Fibroblast of skin of left quadriceps (primary cell): Measurements from ENCODE around the gene PHLPP1.

Experiments
- DNase-seq, 2 experiments: peaks; one replicate each; pipeline ENCODE4 v3.0.0-alpha.2; 2013; ENCODE audit warnings: low read depth in 2 of 2

PHLPP1 gene

DNA sequence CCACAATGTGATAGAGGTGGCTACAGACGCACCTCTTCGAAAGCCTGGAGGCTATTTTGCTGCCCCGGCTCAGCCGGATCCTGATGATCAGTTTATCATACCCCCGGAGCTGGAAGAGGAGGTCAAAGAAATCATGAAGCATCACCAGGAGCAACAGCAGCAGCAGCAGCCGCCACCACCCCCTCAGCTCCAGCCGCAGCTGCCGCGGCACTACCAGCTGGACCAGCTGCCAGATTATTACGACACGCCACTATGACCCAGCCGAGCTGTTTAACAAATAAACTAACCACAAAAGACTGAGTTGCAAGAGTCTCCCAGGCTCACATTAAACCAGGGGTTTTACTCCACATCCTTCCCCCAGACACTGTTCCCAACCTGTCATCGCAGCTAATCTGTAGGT, 263.8 kb downstream of the PHLPP1 start:
- DNase-seq = peak; percentile 20 to 27

DNA sequence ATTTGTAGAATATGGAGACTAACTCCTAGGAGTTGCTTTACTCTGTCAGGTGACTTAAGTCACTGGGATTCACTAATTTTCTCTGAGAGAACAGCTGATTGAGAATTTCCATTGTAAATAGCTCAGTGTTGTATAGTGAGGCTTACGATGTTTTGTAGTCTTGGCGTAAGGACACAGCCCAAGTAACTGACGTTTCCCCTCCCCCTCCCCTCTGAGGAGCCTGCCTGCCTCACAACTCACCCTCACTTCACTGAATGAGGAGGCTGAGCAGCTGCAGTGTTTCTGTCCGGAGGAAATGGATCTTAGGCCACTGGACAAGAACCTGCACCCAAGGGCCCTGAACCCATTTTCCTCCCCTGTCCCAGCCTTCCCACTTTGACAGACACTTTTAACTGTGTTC, 264.6 kb downstream of the PHLPP1 start:
- DNase-seq = no peak

DNA sequence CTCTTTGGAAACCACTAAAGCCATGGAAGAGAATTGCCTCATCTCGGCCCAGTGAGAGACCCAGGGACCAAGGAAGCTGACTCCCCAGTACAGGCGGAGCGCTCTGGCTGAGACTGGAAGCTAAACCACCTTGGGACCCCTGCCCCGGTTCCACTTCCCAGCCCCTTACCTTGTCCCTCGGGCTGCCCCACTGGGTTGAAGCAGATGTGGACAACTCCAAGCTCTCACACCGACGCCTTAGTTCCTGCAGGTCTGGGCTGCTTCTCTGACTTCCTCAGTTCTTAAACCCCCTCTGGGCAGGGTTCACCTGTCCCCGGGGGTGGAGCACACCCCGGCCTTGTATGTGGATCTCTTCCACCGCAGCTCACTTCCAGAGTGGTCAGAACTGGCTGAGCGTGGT, 266.2 kb downstream of the PHLPP1 start:
- no peak for DNase-seq

DNA sequence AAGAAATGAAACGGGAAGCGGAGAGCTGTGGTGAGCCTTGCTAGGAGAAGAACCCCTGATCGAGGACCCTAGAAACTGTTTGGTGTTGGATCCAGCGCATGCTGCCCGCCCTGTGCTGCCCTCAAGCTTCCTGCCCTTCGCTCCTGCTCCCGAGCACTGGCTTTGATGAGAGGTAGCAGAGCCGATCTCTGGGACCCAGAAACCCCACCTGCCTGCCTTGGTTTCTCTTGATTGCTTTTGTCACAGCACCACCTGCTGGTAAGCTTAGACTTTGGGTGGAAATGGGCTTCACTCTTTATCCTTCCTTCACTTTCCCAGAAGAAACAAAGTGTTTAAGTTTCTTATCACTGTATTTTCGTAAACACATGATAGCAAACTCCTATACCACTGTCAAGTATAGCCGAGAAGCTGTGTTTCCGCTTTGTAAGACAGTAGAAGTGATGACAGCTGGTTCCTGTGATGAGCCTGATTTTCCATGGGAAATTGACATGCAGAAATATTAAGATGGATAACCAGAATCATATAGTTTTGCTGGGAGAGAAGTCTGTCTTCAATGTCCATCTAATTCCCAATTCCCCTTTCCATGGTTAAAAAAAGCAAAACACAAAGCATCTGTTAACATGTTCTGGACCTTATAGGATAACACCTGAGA, 267.4 kb downstream of the PHLPP1 start:
- peak; percentile 19 to 26 for DNase-seq

DNA sequence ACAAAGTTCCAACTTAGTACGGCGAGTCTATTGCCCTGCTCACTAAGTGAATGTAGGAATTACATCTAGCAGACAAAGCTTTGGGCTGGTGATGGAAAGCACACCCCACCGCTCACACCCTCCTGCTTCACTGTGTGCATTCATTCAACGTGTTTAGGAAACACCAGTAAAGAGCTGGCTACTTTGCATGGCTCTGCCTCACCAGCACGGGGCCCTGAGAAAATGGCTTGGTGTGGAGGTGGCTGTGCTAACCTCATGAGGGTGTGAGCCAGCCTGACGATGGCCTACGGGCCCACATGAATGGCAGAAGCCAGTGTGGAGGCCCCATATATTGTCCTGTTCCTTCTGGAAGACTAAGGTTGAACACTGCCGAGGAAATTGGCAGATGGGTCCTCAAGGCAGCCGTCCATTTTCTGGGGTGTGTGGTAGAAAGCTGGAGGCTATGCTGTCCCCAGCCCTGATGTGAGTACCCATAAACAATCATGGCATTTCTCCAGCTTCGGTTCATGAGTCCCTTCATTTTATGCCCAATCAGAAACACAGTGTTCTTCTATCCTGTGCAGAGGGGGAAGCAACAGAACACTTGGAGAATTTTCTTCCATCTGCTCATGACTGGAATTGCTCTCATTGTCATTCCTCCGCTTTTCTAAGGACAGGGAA, 269.4 kb downstream of the PHLPP1 start:
- DNase-seq = no peak

DNA sequence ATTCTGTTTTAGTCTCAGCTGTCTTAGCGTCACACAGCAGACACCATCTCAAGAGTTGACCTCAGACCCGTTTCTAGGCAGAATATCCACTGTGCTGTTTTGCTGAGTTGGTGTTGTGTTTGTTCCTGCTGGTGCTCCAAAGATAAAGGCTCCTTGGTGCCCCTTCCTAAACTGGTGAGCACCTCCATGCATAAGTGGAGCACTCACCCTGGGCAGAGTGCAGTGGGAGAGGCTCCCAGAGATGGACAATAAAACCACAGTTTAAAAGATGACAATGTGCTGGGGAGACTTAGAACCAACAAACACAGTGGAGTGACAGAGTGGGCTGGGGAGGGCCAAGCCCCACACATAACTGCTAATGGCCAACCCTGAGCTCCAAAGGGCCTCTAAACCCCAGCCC, 271.1 kb downstream of the PHLPP1 start:
- no peak for DNase-seq

DNA sequence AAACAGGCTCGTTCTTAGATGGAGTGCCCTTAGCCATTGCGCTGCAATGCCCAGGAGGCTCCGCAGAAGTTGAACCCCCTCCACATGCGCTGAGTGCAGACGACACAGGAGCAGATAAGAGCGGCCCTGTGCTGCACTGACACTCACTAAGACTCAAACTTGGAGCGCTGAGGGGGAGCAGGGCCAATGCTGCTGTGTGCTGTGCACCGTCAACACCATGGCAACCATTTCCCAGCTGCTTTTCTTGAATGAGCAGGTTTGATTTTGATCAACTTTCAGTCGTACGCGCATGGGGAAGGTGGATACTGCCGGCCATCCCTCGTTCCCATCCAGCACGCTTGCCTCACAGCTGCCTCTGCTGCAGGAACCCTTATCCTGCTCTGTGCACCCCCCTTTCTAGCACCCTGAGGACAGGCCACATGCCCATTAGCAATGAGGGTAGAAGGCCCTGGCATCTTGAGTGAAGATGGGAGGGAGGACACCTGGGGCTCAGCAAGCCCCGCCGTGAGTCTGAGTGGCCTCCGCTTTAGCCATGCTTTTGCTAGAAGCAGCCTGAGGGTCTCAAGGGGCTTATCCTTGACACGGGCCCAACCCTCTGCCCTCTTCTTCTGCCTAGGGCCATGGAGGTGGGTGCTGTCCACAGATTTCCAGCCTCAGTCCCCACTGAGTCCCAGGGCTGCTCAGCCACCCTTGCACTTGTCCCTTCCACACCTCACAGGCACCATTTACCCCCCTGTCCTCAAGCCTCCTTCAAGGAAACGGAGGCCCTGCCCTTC, 271.9 kb downstream of the PHLPP1 start:
- no peak for DNase-seq

DNA sequence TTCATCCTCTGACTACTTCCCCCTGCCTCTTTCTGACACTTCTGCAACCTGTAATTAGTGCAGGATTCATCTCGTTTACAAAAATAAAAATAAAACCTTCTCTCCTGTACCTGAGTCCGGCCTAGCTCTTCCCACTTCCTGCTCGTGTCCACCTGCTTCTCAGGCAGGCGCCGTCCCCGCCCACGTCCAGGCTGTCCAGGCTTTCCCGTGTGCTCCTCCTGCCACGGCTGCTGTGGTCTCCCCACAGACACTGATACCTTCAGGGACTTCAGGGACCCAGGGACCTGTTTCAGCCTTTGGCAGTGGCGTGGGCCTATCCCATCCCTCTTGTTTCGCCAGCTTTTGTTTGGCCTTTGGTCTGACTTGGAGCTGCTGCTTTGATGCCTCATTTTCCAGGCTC, 272.5 kb downstream of the PHLPP1 start:
- no peak for DNase-seq

DNA sequence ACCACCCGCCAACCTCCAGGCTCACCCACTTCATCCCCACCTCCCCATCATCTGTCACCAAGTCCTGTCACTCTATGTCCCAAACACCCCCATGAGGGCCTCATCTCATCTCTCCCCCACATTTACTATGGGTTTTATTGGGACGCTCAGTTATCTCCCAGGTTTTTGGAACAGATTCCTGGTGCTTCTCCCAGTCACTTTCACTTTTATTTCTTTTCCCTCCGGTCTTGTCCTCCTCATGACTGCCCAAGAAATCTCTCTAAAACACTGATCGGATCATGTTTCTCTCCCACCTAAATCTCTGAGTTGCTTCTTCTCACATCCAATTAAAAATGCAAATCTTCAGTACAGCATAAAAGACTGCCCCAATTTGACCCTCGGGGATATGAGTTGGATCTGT, 273.1 kb downstream of the PHLPP1 start:
- no peak for DNase-seq

DNA sequence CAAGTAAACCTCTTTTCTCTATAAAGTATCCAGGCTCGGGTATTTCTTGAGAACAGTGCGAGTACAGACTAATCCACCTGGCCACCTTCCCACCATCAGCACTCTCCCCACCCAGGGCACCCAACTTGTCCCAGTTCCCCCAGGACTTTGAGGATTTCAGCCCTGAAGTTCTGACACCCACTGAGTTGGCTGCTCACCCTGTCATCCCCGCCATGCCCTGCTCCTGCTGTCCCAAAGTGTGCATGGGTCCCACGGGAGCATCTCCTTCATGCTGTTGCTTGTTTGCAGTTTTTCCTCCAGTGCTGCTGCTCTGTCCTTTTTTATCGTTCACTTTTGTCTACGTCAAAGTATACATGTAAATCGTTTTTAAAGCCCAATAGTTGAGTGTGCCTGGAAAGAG, 273.9 kb downstream of the PHLPP1 start:
- DNase-seq = no peak

DNA sequence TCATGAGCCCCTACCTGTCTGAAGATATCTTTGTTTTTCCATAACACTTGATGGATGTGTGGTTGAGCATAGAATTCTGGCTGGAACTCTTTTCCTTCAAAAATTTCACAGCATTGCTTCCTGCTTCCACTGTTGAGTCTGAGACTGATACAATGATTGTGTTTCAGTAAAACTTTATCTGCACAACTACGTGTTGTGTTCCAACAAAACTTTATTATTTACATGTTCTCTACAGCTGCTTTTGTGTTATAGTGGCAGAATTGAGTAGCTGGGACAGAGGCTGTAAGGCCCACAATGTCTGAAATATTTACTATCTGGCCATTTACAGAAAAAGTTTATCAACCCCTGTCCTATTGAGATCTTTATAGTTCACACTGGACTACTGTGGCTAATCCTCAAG, 275.3 kb downstream of the PHLPP1 start:
- DNase-seq = no peak

DNA sequence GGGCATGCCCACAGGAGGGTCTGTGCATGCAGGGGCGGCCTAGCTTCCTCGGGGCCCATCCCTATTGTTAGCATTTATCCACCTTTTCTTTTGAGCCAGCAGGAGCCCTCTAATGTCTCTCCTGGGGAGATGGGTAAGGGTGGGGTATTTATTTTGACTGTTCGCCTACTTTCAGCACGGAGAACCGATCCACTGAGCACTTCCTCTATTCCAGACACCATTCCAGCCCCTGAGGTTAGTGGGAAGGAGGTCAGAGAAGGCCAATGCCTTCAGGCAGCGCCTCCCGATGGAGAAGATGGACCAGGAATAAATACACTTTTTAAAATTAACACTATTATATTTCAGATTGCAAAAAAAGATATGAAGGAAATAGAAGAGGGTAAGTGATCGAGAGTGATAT, 276.0 kb downstream of the PHLPP1 start:
- DNase-seq = no peak

DNA sequence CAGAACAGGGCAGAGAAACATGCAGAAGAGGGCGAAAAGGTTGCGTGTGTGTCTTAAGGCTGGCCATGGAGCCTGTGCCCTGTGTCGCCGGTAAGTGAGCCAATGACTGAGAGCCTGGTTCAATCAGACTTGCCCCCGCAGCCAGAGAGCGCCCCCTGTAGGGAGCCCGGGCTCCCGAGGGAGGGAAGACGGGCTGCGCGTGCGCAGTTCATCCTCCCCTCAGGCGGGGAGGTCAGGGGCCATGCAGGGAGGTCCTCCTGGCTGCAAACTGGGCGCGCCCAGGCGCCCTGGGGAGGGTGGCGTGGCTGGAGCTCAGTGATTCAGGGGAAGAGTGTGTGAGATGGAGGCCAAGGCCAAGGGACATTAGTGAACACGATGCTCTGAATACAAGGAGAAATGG, 276.6 kb downstream of the PHLPP1 start:
- DNase-seq = no peak

DNA sequence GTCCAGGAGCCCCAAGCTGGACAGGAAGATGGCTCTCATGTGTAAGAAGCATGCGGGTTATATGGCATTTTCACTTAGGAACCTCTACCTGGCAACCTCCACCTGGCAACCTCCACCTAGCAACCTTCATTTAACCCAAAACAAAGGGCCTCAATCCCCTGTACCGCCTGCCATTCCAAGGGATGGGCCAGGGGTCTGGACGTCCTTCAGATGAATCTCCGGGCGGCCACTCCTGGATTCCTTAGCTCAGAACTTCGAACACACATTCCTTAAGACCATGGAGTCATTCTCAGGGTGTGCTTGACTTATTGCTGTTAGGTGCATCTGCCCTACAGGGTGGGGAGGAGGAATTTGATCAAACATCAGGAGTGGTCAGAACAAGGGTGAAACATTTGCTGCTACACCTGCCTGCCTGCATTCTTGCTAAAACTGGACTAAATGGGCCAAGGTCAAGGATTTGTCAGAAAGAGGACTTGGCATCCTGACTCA, 277.6 kb downstream of the PHLPP1 start:
- no peak for DNase-seq

DNA sequence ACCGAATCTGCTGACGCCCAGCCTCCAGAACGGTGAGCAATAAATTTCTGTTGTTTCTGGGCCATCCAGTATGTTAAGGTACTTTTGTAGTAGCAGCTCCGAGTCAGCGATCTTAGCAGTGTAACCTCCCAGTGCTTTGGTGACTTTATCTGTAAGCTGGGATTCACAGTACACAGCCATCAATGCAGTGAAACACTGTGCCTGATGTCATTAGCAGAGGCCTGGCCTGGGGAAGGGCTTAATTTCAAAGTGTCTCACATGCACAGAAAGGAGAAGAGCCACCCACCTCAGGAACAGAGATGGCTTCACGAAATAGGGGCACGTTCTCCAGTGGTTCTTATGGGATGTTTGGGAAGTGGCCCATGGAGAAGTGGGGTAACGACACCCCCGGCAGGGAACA, 281.2 kb downstream of the PHLPP1 start:
- no peak for DNase-seq

DNA sequence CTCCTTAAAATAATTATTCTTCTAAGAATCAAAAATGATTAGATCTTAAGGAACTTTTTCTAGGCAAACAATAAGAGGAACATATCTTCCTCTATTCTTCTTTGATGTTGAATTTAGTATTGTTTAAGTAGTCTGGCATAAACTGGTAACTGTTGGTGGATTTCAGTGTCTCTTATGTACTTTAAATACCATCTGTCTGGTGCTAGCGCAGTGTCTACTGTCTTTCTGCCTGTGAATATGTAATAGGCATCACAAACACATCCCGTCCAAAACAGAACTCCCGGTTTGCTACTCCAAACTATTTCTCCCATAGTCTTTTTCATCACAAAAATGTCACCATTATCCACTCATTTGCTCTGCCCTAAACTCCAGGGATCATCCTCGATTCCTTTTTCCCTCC, 281.7 kb downstream of the PHLPP1 start:
- no peak for DNase-seq

DNA sequence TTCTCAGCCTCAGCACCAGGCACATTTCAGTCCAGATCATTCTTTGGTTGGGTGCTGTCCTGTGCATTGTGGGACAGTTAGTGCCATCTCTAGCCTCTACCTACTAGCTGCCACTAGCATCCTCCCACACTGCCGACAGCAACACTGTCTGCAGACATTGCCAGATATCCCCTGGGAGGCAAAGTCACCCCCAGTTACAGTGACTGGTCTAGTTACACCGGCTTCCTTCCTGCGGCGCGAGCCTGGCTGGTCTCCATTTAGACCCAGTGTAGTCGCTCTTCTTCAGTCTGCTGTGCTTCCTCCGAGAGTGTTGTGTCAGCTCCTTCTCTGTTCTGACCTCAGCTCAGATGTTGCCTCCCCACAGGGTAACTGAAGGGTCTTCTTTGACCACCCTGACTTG, 283.1 kb downstream of the PHLPP1 start:
- no peak for DNase-seq

DNA sequence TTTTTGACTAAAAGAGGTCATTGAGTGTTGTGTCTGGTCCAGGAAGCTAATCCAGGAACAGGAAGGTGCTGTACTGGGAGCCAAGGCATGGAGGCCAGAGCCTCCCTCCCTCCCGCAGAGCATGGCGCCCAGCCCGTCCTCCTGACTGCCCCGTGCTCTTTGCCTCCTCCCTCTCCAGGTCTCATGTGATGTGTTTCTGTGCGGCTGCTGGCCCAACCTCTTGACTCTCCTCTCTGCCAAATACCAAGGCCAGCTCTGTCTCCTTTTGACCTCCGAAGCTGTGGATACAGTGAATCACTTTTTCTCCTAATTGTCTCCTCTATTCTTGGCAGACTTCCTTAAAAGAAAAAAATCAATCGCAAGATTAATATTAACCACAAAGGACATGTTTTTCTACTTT, 284.1 kb downstream of the PHLPP1 start:
- peak in 1 of 2 experiments; percentile 13 for DNase-seq

DNA sequence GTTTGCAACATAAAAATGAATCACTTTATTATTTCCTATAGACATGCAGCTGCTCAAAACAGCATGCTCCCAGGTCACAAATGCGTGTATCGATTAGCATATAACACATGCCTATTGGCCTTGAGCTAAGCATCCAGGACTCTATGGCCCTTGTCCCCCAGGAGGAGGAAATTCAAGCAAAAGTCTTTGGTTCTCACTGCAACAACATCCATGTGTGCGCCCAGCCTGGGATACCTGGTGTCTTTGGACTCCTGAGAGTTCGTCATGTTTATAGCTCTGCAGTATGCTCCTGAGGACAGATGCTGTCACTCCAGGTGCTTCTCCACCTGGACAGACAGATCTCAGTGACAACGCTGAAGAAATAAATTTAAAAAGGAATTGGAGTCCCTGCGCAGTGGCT, 284.6 kb downstream of the PHLPP1 start:
- DNase-seq = no peak

DNA sequence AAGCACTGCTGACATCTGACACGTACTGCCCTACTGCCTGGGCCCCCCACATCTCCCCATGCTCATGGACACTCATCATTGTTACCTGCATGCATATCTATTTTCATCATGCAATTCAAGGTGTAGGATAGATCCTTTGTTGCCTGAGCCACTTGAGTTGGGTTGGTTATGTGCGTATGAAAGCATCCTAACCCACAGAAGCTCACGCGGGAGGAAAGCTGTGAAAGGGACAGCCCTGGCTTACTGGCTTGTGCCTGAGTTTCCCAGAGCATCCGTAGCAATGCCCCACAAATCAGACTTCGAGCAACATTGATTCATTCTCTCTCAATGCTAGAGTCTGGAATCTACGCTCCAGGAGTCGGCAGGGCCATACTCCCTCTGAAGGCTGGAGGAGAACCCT, 285.5 kb downstream of the PHLPP1 start:
- no peak for DNase-seq

DNA sequence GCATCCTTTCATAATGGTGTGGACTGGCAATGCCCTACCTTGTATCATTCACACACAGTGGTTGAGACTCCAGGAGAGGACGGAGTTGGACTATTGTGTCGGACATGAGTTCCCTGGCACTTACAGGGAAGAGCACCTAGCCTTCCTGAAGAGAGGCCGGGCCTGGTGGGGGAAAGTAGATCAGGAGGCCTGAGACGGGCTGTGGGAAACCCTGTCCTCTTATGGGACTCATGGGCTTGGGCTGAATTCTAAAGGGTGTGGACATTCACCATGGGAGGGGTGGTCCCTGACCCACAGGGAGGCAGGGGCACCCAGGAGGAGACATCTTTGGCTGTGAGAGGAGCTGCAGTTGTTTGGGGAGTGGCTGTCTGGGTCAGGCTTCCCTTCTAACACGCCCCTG, 286.5 kb downstream of the PHLPP1 start:
- no peak for DNase-seq

DNA sequence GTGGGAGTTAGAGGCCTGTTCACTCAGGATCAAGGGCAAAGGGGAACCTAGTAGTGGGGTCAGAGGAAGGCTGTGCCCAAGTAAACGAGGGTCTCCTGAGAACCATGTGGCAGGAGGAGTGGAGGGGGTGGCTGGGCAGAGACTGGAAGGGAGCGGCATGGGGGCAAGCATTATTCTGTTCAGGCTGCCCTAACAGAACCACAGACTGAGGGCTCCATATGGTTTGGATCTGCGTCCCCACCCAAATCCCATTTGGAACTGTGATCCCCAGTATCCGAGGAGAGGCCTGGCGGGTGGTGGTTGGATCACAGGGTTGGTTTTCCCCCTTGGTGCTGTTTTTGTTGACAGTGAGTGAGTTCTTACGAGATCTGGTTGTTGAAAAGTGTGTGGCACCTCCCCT, 287.0 kb downstream of the PHLPP1 start:
- DNase-seq = no peak
